ENCODE measurements around the gene RABGAP1L. TPM values are rescaled to one million over a fixed set of nuclear protein-coding genes. Genes with fewer than 3 reads are reported as not detected.

The RABGAP1L gene
- total and polyA plus RNA-seq, 2 of the 8 experiments (the other 6 are each of a cell fraction or from before 2014, with no cell fraction given) = 33.3 to 156 TPM

DNA sequence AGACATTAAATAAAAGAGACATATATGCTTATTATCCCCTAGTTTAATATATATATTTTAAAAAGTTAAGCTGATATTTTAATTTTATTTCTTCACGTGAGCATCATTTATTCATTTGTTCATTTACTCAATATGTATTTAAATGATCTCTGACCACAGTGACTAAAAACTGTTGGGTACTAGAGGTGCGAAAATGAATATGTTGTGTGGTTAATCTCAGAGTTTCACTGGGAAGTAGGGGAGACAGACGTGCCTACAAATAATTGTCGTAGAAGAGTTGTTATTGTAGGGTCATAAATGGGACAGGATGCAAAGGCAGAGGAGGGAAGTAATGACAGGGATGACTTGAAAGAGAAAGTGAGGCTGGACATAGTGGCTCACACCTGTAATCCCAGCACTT is 627.4 kb downstream of the RABGAP1L start:
- no peak overlapping the region for H2BK20ac ChIP-seq (ENCODE audit: low read length)
- H3K27me3 ChIP-seq (replicated peaks in 1 of 4; ENCODE audit: control insufficient read depth in 3 of 4, extremely low read depth in 1 of 4, insufficient read depth in 3 of 4, low read length in 3 of 4) = no peaks in the 10 kb centered on the region
- CTCF ChIA-PET (ENCODE audit: partially characterized antibody) = no interaction called here
- no peak overlapping the region for H3K4me2 ChIP-seq (ENCODE audit: insufficient read depth in 1 of 2, low read depth in 2 of 2, low read length in 2 of 2)
- POLR2A ChIA-PET (ENCODE audit: partially characterized antibody) = interaction anchor here (1.2 to 4.0 kb wide), 2 partner anchors 9 to 13 kb away, joined by 3 to 17 read pairs; no protein-coding TSS in a partner anchor
- no peak overlapping the region for H2BK5ac ChIP-seq (ENCODE audit: low read depth, low read length)
- no peaks in the 10 kb centered on the region for H3K79me2 ChIP-seq (ENCODE audit: control insufficient read depth in 1 of 2, insufficient read depth in 2 of 2, low read length in 2 of 2)
- no peaks in the 10 kb centered on the region; the same call in 1 of the 2 replicates for H3K23me2 ChIP-seq (ENCODE audit: low read depth, low read length)
- H3K18ac ChIP-seq (ENCODE audit: extremely low read depth, low read length) = no peak overlapping the region
- H3K14ac ChIP-seq (ENCODE audit: insufficient read length) = no peak overlapping the region
- H3K36me3 ChIP-seq (ENCODE audit: control insufficient read depth in 2 of 4, insufficient read depth in 4 of 4, low read length in 3 of 4) = no peaks in the 10 kb centered on the region
- 86% methylated on average over 4 of the region's 4 CpGs; no CpG with 5 or more reads in 1 of the 2 experiments for WGBS, 2 experiments (ENCODE audit: extremely low coverage in 1 of 2, insufficient coverage in 1 of 2, insufficient read length in 1 of 2, insufficient replicate concordance in 2 of 2, low coverage in 1 of 2, low lambda C conversion rate in 2 of 2, missing lambda C conversion rate in 1 of 2)
- no peak for DNase-seq (ENCODE audit: low read depth in 1 of 2, low spot score in 2 of 2)
- H2AK5ac ChIP-seq (ENCODE audit: low read depth, low read length) = no peak overlapping the region
- H3K79me1 ChIP-seq (ENCODE audit: low read depth, low read length) = no peaks in the 10 kb centered on the region
- H3K9me3 ChIP-seq (ENCODE audit: insufficient read depth in 2 of 2, low read depth in 1 of 2, low read length in 1 of 2) = no peaks in the 10 kb centered on the region
- no peak overlapping the region for H4K91ac ChIP-seq (replicated peaks; ENCODE audit: insufficient read length, low read length)
- H2BK12ac ChIP-seq (ENCODE audit: low read depth, low read length) = no peak overlapping the region
- peaks cover 0 to 2% (median 0%) of the 10 kb centered on the region in 4 experiments; a peak in 2 of 7 replicates for H3K4me1 ChIP-seq (replicated peaks in 1 of 4; ENCODE audit: control insufficient read depth in 3 of 4, insufficient read depth in 4 of 4, low read length in 3 of 4)
- no peak overlapping the region for H2BK15ac ChIP-seq (ENCODE audit: low read length)
- no peak overlapping the region for H4K5ac ChIP-seq (ENCODE audit: insufficient read length, low read depth, low read length)
- H3K23ac ChIP-seq (ENCODE audit: insufficient read length) = no peak overlapping the region
- no peak overlapping the region for H2AFZ ChIP-seq (ENCODE audit: low read length)
- H4K20me1 ChIP-seq (replicated peaks in 1 of 2; ENCODE audit: control insufficient read depth in 1 of 2, insufficient read depth in 2 of 2, low read length in 2 of 2) = no peaks in the 10 kb centered on the region
- no peak for FAIRE-seq
- no peak overlapping the region for H4K8ac ChIP-seq (ENCODE audit: extremely low read depth, insufficient read depth, low read length)
- no peak overlapping the region for H3K9ac ChIP-seq (replicated peaks in 1 of 4; ENCODE audit: extremely low read depth in 1 of 4, low read depth in 3 of 4, low read length in 3 of 4)
- no peak overlapping the region for H3K27ac ChIP-seq (ENCODE audit: low read depth, low read length)
- H2BK120ac ChIP-seq (replicated peaks; ENCODE audit: low read depth, low read length) = no peak overlapping the region
- H3K4me3 ChIP-seq (ENCODE audit: extremely low read depth in 1 of 4, insufficient read depth in 2 of 4, low read depth in 3 of 4, low read length in 4 of 4) = no peak overlapping the region
- H3K4ac ChIP-seq (replicated peaks; ENCODE audit: insufficient read length, low read depth, low read length) = no peak overlapping the region
- H3K56ac ChIP-seq (replicated peaks; ENCODE audit: insufficient read length, low read depth, low read length) = no peak overlapping the region
- TF ChIP-seq POU5F1 (IDR thresholded peaks at IDR 0.05; ENCODE audit: low read depth, low read length) = no peak
- TF ChIP-seq HDAC6 (IDR thresholded peaks at IDR 0.05; ENCODE audit: low read depth, low read length) = no peak
- no peak for TF ChIP-seq JUND (IDR thresholded peaks at IDR 0.05; ENCODE audit: low read length)
- TF ChIP-seq CREB1 (IDR thresholded peaks at IDR 0.05) = no peak
- no peak for TF ChIP-seq SIRT6 (IDR thresholded peaks at IDR 0.05; ENCODE audit: low read length)
- TF ChIP-seq, protein P1, sequence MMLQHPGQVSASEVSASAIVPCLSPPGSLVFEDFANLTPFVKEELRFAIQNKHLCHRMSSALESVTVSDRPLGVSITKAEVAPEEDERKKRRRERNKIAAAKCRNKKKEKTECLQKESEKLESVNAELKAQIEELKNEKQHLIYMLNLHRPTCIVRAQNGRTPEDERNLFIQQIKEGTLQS (IDR thresholded peaks at IDR 0.05; ENCODE audit: insufficient read depth, low read depth, low read length) = no peak
- TF ChIP-seq, protein P2, sequence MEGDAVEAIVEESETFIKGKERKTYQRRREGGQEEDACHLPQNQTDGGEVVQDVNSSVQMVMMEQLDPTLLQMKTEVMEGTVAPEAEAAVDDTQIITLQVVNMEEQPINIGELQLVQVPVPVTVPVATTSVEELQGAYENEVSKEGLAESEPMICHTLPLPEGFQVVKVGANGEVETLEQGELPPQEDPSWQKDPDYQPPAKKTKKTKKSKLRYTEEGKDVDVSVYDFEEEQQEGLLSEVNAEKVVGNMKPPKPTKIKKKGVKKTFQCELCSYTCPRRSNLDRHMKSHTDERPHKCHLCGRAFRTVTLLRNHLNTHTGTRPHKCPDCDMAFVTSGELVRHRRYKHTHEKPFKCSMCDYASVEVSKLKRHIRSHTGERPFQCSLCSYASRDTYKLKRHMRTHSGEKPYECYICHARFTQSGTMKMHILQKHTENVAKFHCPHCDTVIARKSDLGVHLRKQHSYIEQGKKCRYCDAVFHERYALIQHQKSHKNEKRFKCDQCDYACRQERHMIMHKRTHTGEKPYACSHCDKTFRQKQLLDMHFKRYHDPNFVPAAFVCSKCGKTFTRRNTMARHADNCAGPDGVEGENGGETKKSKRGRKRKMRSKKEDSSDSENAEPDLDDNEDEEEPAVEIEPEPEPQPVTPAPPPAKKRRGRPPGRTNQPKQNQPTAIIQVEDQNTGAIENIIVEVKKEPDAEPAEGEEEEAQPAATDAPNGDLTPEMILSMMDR (IDR thresholded peaks at IDR 0.05; ENCODE audit: control extremely low read depth in 1 of 3, insufficient read depth in 1 of 3, low read depth in 1 of 3, low read length in 3 of 3) = no peak
- no peak for TF ChIP-seq EP300 (IDR thresholded peaks at IDR 0.05; ENCODE audit: borderline replicate concordance in 1 of 2, low read depth in 2 of 2, low read length in 2 of 2)
- TF ChIP-seq RNF2 (IDR thresholded peaks at IDR 0.05; ENCODE audit: borderline replicate concordance, low read depth, low read length, missing control alignments, poor library complexity, severe bottlenecking) = no peak
- no peak for TF ChIP-seq KDM1A (IDR thresholded peaks at IDR 0.05; ENCODE audit: borderline replicate concordance, low read length)
- TF ChIP-seq POLR2A (IDR thresholded peaks at IDR 0.05; ENCODE audit: control extremely low read depth in 1 of 2, low read depth in 2 of 2, low read length in 2 of 2) = no peak

Measured in H1 (cell line).